NK-92 (cell line): ENCODE measurements around the gene RHOT2.

ENCODE experiments used
- DNase-seq: peaks from one replicate; lab custom pipeline; 2025; ENCODE audit not compliant: unreplicated experiment; lab: John Stamatoyannopoulos, UW

Gene RHOT2

GRCh38 chr16:667780-668518 lies at the start of gene RHOT2:
TSS of gene RHOT2 (plus strand) at chr16:668132. CDS start at chr16:668200, 68 bp downstream.
- DNase-seq = no peak

DNA sequence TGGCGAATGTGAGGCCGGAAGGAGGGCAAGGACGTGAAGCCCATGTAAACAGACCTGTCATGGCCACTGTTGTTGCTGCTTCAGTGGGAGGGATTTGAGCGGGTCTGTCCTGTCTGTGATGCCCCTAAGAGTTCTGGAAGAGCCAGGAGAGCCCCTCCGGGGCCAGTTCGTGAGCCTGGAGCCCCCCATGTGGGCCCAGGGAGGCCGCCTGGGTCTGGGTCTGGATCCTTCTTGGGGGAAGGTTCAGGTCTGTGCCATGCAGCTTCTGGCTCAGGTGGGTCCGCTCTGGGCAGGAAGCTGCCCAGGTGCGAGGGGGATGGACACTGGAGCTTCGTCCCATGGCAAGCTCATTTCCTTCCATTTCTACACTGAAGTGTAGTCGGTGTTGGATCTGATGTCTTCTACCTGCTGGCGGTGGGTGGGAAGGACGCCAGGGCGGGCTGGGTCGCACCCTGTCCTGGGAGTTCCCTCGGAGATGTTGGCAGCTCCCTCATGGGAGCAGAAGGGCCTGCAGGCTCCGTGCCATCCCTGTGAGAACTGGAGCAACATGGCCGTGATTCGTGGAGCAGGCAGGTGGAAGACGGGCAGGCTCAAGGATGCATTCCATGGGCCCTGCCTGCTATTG lies 48.3 kb upstream of the RHOT2 start:
- no peak for DNase-seq

DNA sequence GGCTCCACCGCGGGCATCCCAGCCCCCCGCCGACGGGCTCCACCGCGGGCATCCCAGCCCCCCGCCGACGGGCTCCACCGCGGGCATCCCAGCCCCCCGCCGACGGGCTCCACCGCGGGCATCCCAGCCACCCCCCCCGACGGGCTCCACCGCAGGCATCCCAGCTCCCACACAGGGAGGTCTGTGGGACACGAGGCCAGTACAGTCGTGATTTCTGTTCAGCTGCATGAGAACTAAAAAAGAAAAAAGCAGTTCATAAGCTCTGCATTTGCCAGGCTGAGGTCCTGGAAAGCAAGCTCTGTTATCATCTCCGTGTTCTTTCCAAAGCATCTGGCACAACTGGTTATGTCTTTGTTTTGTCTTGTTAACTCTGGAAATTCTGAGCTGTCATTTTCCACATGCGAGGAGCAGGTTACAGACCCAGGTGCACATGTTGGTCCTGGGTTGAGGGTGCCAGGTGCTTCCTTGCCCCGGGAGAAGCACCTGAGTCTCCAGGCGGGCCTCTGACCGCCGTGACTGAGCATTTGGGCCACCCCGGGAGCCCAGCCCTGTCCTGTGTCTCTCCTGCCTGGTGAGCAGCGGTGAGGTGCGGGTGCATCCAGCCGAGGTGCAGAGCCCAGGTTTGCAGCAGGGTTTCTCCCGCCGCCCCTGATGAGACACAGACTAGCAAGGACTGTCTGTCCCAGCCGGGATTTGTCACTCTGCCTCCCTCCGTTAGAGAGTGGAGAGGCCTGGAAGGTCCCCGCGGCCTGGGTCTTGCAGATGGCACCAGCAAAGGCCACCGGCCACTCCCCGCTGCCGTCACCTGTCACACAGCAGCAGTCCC lies 47.0 kb upstream of the RHOT2 start:
- DNase-seq = no peak

DNA sequence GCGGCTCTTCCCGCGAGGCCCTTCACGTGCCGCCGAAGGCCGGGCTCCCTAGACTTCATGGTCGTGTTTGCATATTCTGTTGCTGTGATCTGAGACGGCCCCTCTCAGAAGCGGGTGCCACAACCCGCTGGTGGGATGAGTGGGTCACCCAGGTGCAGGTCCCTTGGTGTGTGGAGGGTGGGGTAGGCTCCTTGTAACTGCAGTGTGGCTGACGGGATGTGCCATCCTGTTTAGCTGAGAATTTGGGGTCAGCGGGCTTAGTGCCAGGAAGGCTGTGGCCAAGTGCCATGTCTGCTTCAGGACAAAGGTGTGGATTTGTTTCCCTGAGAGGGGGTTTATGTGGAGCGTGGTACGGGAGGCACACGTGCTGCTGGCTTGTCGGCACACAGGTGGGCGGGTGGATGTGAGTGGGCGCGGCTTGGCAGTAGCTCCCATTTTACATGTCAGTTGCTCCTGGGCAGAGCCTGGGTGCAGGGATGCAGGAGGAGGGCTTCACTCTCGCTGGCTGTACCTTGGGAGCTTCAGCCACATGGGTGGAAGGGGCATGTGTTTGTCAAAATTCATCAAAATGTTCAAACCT lies 46.3 kb upstream of the RHOT2 start:
- no peak for DNase-seq

GRCh38 chr16:622920-623280 lies 45.0 kb upstream of the RHOT2 start:
- no peak for DNase-seq

- no peak for DNase-seq
Observed at GRCh38 chr16:624526-625070, 43.3 kb upstream of the RHOT2 start.

DNA sequence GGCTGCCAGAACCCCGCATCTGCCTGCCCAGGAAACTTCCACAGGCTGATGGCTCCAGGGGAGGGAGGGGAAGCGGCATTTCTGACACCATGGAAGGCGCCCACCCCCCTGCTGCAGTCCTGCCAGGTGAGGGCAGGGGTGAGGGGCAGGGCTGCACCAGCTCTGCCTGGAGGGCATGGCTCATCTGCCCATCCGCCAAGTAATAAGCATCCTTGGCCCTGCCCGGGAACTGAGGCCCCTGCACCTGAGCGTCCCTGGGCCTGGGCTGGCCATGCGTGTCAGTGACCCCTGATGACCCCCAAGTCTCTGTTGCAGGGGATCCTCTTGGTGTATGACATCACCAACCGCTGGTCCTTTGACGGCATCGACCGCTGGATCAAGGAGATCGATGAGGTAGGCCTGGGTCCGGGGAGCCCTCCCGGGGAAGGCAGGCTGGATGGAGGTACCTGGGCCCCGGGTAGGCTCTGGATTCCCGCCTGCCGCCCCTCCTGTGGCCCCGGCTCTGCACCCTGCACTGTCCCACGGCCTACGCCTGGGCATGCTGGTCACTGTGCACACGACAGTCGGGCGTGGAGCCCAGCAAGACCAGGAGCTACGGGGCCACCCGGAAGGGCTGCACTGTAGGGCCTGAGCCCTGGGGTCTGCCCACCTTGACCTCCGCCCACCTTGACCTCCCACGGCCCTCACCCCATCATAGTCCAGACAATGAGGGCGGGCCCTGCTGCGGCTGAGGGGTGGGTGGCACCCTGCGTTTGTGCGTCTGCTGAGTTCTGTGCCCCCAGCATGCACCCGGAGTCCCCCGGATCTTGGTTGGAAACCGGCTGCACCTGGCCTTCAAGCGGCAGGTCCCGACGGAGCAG lies 42.6 kb upstream of the RHOT2 start:
- DNase-seq = no peak

DNA sequence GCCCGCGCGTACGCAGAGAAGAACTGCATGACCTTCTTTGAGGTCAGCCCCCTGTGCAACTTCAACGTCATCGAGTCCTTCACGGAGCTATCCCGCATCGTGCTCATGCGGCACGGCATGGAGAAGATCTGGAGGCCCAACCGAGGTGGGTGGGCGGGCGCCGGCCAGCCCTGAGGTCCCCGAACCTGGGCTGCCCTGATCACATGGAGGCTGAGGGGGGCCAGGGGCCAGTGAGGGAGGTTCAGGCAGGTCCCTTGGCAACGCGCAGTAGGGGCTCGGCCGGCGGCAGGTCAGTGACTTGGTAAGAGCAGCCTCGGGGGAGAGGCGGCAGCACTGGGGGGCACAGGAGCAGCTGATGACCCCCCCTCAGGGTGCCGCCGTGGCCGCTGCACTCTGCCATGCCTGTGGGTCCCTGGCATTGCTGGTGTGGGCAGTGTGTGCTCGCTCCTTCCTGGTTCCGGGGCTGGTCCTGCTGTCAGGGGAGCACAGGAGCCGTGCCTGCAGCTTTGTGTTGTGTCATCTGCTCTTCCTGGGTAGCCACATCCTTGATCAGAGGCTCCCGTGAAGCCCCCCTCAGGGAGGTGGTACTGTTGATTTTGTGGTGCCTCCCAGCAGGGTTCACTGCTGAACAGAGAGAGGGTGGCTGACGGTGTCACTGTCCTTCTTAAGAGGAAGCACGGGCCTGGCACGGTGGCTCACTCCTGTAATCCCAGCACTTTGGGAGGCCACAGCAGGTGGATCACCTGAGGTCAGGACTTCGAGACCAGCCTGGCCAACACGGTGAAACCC lies 41.8 kb upstream of the RHOT2 start:
- no peak for DNase-seq

DNA sequence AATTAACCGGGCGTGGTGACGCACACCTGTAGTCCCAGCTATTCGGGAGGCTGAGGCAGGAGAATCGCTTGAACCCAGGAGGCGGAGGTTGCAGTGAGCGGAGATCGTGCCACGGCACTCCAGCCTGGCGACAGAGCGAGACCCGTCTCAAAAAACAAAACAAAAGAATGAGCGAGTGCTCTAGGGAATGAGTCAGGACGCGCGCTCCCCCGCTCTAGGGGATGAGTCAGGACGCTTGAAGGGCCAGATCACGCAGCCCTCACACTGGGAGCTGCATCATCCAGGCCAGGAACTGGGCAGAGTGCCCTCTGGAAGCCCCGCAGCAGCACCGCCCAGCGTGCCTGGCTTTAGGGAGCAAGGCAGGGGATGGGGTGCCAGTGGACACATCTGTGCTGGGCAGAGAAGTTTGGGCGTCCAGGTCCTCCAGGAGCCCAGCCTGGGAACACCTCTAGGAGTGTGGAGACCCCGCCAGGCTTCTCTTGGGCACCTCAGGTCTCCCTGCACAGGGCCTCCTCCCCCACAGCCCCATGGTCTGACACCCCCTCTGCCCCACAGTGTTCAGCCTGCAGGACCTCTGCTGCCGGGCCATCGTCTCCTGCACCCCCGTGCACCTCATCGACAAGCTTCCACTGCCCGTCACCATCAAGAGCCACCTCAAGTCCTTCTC lies 41.0 kb upstream of the RHOT2 start:
- DNase-seq = no peak

- no peak for DNase-seq
Observed at GRCh38 chr16:627454-628239, 40.3 kb upstream of the RHOT2 start.

- DNase-seq = no peak
Observed at GRCh38 chr16:628321-629061, 39.4 kb upstream of the RHOT2 start.

DNA sequence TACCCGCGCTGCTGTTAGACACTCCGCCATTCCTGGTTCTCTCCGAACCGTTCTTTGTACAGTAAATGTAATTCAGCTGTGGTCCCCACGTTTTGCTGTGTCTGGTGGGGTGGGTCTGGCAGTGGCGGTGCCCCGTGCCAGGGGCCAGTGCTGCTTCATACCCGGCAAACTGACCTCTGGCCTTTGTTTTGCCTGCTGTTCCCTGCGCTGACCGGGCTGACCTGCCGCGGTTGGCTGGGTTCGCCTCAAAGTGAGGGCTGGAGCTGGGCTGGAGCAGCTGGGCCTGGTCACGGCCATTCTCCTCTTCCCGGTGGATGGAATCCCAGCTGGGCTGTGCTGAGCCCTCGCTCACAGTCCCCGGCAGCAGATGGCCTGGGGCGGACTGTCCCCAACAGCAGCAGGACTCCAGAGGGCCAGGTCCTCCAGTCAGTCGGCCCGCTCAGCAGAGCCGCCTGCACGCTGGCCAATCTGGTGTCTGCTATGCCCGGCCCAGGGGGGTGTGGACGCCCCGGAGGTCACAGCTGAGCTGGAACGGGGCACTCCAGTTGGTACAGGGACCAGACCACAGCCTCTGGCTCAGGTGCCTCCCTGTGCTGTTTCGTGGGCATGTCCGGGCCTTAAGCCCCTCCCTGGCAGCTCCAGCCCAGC lies 38.6 kb upstream of the RHOT2 start:
- no peak for DNase-seq

DNA sequence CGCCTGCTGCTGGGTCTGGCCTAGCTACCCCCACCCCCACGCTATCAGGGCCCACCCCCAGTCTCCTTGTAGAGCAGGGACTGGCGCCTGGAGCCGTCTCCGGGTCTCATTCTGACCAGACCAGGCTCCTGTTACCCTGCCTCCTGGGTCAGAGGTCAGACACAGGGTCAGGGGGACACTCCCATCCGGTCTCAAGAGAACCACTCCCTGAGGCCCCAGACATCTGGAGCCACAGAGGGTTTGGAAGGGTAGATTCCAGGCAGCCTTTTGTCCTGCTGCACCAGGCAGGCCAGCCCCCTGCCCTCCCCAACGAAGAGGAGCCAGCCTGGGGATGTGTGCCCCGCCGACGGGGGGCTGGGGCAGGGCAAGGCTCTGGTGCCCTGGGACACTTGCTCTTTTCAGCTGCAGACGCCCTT lies 38.1 kb upstream of the RHOT2 start:
- no peak for DNase-seq

DNA sequence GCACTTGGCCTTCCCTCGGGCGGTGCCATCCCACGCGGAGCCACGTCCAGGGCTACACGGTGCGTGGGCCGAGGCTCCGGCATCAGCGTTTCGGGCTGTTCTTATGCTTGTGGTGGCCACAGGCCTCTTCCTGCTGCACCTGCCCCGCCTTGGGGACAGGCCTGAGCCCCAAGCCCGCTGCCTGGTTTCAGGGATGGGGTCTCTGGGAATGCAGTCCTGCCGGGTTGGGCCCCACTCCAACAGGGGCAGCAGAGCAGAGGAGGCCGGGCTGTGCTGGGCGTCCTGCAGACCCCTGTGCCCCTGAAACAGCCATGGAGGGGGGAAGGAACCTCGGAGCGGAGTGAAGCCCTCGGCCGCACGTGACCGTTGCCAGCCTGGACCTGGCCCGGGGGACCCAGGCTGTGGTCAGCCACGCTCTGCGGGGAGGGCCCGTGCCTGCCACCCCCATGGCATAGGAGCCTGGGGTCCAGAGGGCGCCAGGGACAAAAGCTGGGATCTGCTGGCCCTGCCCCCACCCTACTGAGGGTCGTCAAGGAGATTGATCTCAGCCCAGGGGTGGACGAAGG lies 37.6 kb upstream of the RHOT2 start:
- DNase-seq = no peak

GRCh38 chr16:630815-631405 lies 37.0 kb upstream of the RHOT2 start, which contains the start of gene WFIKKN1:
TSS of gene WFIKKN1 (plus strand) at chr16:630985. CDS start at chr16:631254, 269 bp downstream.
- no peak for DNase-seq

- DNase-seq = no peak
Observed at GRCh38 chr16:631808-632358, 36.0 kb upstream of the RHOT2 start.
